GM18507 (cell line): ENCODE data around the gene HNRNPD.
"Not testable (repeated sequence)": the region's sequence is repeated elsewhere in the genome, so short reads cannot be mapped to it uniquely, and the experiment has no call there.

Experiments used
- DNase-seq: peaks from one replicate; pipeline ENCODE4 v3.0.0; 2011; ENCODE audit warnings: low read depth; ENCODE audit not compliant: insufficient read length; ENCODE audit errors: extremely low spot score
- FAIRE-seq: peaks from 2 replicates; lab custom pipeline; 2011; peaks lifted over from hg19 to GRCh38; lab: Jason Lieb, UNC

The HNRNPD gene

GRCh38 chr4:82373816-82374625 lies at the start of gene HNRNPD:
Gene HNRNPD (minus strand): TSS chr4:82373991. CDS start chr4:82373678, 313 bp downstream.
- DNase-seq (peak; percentile 90), FAIRE-seq (peak; percentile 99)

GRCh38 chr4:82422616-82423015 lies 48.8 kb upstream of the HNRNPD start:
- DNase-seq (no peak), FAIRE-seq (no peak)

- DNase-seq, result no peak
- peak; percentile 52 for FAIRE-seq
Observed at GRCh38 chr4:82421796-82422560, 48.2 kb upstream of the HNRNPD start.

- DNase-seq (no peak), FAIRE-seq (no peak)
Observed at GRCh38 chr4:82419451-82419850, 45.7 kb upstream of the HNRNPD start.

GRCh38 chr4:82415922-82416365 lies 42.2 kb upstream of the HNRNPD start:
- no peak for FAIRE-seq

GRCh38 chr4:82415061-82415460 lies 41.3 kb upstream of the HNRNPD start:
- FAIRE-seq, DNase-seq: not testable (repeated sequence)

More at GRCh38 chr4:82415922-82416365, 42.2 kb upstream of the HNRNPD start:
- DNase-seq, result no peak

GRCh38 chr4:82403725-82404124 lies 29.9 kb upstream of the HNRNPD start:
- DNase-seq, result no peak
- FAIRE-seq, result no peak

- no peak for FAIRE-seq
Observed at GRCh38 chr4:82402196-82402775, 28.5 kb upstream of the HNRNPD start.

GRCh38 chr4:82401600-82401999 lies 27.8 kb upstream of the HNRNPD start:
- DNase-seq, result no peak

More at GRCh38 chr4:82402196-82402775, 28.5 kb upstream of the HNRNPD start:
- DNase-seq, result no peak

GRCh38 chr4:82398263-82398662 lies 24.5 kb upstream of the HNRNPD start:
- DNase-seq (no peak), FAIRE-seq (no peak)

More at GRCh38 chr4:82401600-82401999, 27.8 kb upstream of the HNRNPD start:
- FAIRE-seq, result no peak

- DNase-seq (no peak), FAIRE-seq (no peak)
Observed at GRCh38 chr4:82397527-82397926, 23.7 kb upstream of the HNRNPD start.

- FAIRE-seq, result no peak
- no peak for DNase-seq
Observed at GRCh38 chr4:82394896-82395295, 21.1 kb upstream of the HNRNPD start.

GRCh38 chr4:82390061-82390460 lies 16.3 kb upstream of the HNRNPD start:
- not testable (repeated sequence) for DNase-seq, FAIRE-seq

- DNase-seq (no peak), FAIRE-seq (no peak)
Observed at GRCh38 chr4:82388405-82388804, 14.6 kb upstream of the HNRNPD start.

- DNase-seq, FAIRE-seq: not testable (repeated sequence)
Observed at GRCh38 chr4:82386312-82386711, 12.5 kb upstream of the HNRNPD start.

GRCh38 chr4:82382751-82383150 lies 9.0 kb upstream of the HNRNPD start:
- no peak for FAIRE-seq
- no peak for DNase-seq

GRCh38 chr4:82381661-82382296 lies 8.0 kb upstream of the HNRNPD start:
- FAIRE-seq (no peak), DNase-seq (no peak)

GRCh38 chr4:82381235-82381634 lies 7.4 kb upstream of the HNRNPD start:
- no peak for FAIRE-seq
- DNase-seq, result no peak

GRCh38 chr4:82380831-82381230 lies 7.0 kb upstream of the HNRNPD start:
- FAIRE-seq (no peak), DNase-seq (no peak)

GRCh38 chr4:82380344-82380743 lies 6.6 kb upstream of the HNRNPD start:
- FAIRE-seq, result no peak
- DNase-seq, result no peak
